Adrenal gland (tissue), 5 donors: ENCODE measurements around the gene KLF4.

ENCODE experiments used
- POLR2A ChIP-seq, 2 donors: fragments of 450-650 bp; IDR thresholded peaks; one replicate each; pipeline ENCODE4 v1.6.1; 2017; ENCODE audit warnings: antibody characterized with exemption in 2 of 2, mild to moderate bottlenecking in 2 of 2, moderate library complexity in 1 of 2
- TF ChIP-seq, protein P1 (sequence below), 6 experiments: fragments of 450-650 bp in 4 of 6; fragments of 200-600 bp in 2 of 6; sonication (generic) in 1 of 6; IDR thresholded peaks; 1 replicate in 5 of 6; 2 replicates in 1 of 6; pipeline versions ENCODE4 v1.5.1 to v1.8.0; 2016 to 2021; ENCODE audit warnings: antibody characterized with exemption in 6 of 6, mild to moderate bottlenecking in 2 of 6, moderate library complexity in 1 of 6
- donor health status: DM: no; HTN: no; CAD: no.

DNA sequence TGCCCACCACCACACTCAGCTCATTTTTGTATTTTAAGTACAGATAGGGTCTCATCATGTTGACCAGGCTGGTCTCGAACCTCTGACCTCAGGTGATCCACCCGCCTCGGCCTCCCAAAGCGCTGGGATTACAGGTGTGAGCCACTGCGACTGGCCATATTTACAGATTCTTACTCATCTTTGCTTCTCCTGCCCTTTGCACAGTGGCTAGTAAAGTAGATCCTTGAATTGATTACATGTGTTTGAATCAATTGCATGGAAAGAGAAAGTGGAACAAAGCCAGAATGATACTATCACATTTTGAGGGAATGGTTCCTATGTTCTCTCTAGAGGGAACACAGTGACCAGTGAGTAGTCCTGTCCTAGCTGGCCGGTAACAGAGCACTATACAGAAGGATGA lies 15.4 kb downstream of the KLF4 start:
- TF ChIP-seq, protein P1, sequence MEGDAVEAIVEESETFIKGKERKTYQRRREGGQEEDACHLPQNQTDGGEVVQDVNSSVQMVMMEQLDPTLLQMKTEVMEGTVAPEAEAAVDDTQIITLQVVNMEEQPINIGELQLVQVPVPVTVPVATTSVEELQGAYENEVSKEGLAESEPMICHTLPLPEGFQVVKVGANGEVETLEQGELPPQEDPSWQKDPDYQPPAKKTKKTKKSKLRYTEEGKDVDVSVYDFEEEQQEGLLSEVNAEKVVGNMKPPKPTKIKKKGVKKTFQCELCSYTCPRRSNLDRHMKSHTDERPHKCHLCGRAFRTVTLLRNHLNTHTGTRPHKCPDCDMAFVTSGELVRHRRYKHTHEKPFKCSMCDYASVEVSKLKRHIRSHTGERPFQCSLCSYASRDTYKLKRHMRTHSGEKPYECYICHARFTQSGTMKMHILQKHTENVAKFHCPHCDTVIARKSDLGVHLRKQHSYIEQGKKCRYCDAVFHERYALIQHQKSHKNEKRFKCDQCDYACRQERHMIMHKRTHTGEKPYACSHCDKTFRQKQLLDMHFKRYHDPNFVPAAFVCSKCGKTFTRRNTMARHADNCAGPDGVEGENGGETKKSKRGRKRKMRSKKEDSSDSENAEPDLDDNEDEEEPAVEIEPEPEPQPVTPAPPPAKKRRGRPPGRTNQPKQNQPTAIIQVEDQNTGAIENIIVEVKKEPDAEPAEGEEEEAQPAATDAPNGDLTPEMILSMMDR (IDR thresholded peaks at IDR 0.05): no peak
- TF ChIP-seq POLR2A (IDR thresholded peaks at IDR 0.05): no peak
